Spleen (tissue), 11 donors: ENCODE measurements around the gene RDX. TPM values are rescaled to one million over a fixed set of nuclear protein-coding genes. Genes with fewer than 3 reads are reported as not detected.
A peak's percentile ranks its signal among the peaks of the same experiment; 100 is the strongest.

Experiments
- DNase-seq: peaks from one replicate; pipeline ENCODE4 v3.0.0-alpha.2; 2020
- H3K27ac ChIP-seq, 8 donors: fragments of 200-600 bp; sonication (generic) in 7 of 8; 1 replicate in 4 of 8; 2 replicates in 4 of 8; pipeline versions ENCODE4 v1.5.0 to v1.8.0; 2016 to 2021; ENCODE audit warnings: inconsistent platforms in 4 of 8, mild to moderate bottlenecking in 4 of 8, moderate library complexity in 1 of 8
- H3K27me3 ChIP-seq, 7 donors: fragments of 200-600 bp; sonication (generic) in 6 of 7; replicated peaks in 1 of 7; 1 replicate in 4 of 7; 2 replicates in 3 of 7; pipeline versions ENCODE4 v1.5.0 to v1.8.0; 2016 to 2021; ENCODE audit warnings: inconsistent platforms in 3 of 7, mild to moderate bottlenecking in 1 of 7
- H3K36me3 ChIP-seq, 6 donors: fragments of 200-600 bp; sonication (generic) in 5 of 6; 1 replicate in 4 of 6; 2 replicates in 2 of 6; pipeline versions ENCODE4 v1.5.0 to v1.8.0; 2016 to 2021; ENCODE audit warnings: inconsistent platforms in 2 of 6
- H3K4me1 ChIP-seq, 6 donors: fragments of 200-600 bp; sonication (generic) in 5 of 6; 1 replicate in 3 of 6; 2 replicates in 3 of 6; pipeline versions ENCODE4 v1.5.0 to v1.8.0; 2016 to 2021; ENCODE audit warnings: inconsistent platforms in 3 of 6
- H3K4me3 ChIP-seq, 8 donors: fragments of 200-600 bp; sonication (generic) in 7 of 8; 1 replicate in 4 of 8; 2 replicates in 4 of 8; pipeline versions ENCODE4 v1.5.0 to v1.8.0; 2016 to 2021; ENCODE audit warnings: inconsistent platforms in 4 of 8, mild to moderate bottlenecking in 4 of 8, moderate library complexity in 2 of 8
- H3K9me3 ChIP-seq, 8 donors: fragments of 200-600 bp; sonication (generic) in 7 of 8; 1 replicate in 4 of 8; 2 replicates in 4 of 8; pipeline versions ENCODE4 v1.5.0 to v1.8.0; 2016 to 2021; ENCODE audit warnings: inconsistent platforms in 4 of 8
- POLR2A ChIP-seq, 3 donors: fragments of 450-650 bp; IDR thresholded peaks; one replicate each; pipeline ENCODE4 v1.5.1; 2017; ENCODE audit warnings: antibody characterized with exemption in 3 of 3, mild to moderate bottlenecking in 1 of 3
- POLR2AphosphoS5 ChIP-seq, 3 donors: sonication (generic); formaldehyde crosslinking; IDR thresholded peaks; one replicate each; pipeline ENCODE4 v1.5.1; 2017; ENCODE audit warnings: antibody characterized with exemption in 3 of 3
- WGBS, 5 donors: extraction: QIAGEN DNeasy Blood & Tissue Kit in 3 of 5; methylation state at CpG; one replicate each; pipeline versions ENCODE4 v1.1.5 to v1.1.7; 2013 to 2018; 5-methylcytosine and 5-hydroxymethylcytosine counted together
- intact Hi-C: fragments of 100-400 bp; cut with DNase I; formaldehyde crosslinking; loops from one replicate; pipeline ENCODE4 v1.15.0; 2023; ENCODE audit warnings: low total_unique reads
- polyA plus RNA-seq, 3 donors: library from polyadenylated mRNA; stranded (reverse); fragments of 200-250 nt; gene quantifications; one replicate each; pipeline ENCODE4 v1.2.1, GENCODE V29; 2013
- total RNA-seq, 7 donors: library from RNA; depleted of rRNA in 3 of 7; stranded (reverse); fragments of >200 nt in 3 of 7; fragmentation: NEBNext Ultra II Directional in 4 of 7; extraction: Animal tissue kit (Norgen Biotek cat#: 25700) in 4 of 7; gene quantifications; one replicate each; pipeline versions ENCODE4 v1.1.0 to v1.2.1, GENCODE V29; 2016 to 2021
- TF ChIP-seq, protein P1 (sequence below), 11 experiments: fragments of 200-600 bp in 7 of 11; fragments of 450-650 bp in 4 of 11; sonication (generic) in 4 of 11; IDR thresholded peaks in 8 of 11; conservative IDR thresholded peaks in 3 of 11; 1 replicate in 7 of 11; 2 replicates in 4 of 11; pipeline versions ENCODE4 v1.4.0 to v1.8.0; 2016 to 2021; ENCODE audit warnings: antibody characterized with exemption in 11 of 11, inconsistent platforms in 4 of 11, mild to moderate bottlenecking in 1 of 11
- donor health status: healthy with polysubstance abuse.
- donor health status: DM: no; HTN: no; CAD: no; lungs with moderate emphysema.
- donor health status: DM: no; HTN: no; CAD: no.
- donor health status: Bipolar disorder and iron deficiency.
- donor health status: healthy.
- donor health status: DM: no; HTN: no; CAD: no.
- donor health status: DM: yes; HTN: yes; CAD: no.

Gene RDX
- total and polyA plus RNA-seq, 10 donors, result 11.7 to 138 (median 90.9) TPM

GRCh38 chr11:110200836-110201235, 95.6 kb downstream of the RDX start:
- Histone ChIP-seq H3K27ac (no peak overlapping the region), H3K27me3 (no peaks in the 10 kb centered on the region), H3K4me1 (peaks cover 0 to 5% (median 0%) of the 10 kb centered on the region in 6 donors), H3K36me3 (no peaks in the 10 kb centered on the region), H3K9me3 (no peaks in the 10 kb centered on the region), H3K4me3 (no peak overlapping the region)
- TF ChIP-seq POLR2A (IDR thresholded peaks at IDR 0.05), result no peak
- TF ChIP-seq, protein P1, sequence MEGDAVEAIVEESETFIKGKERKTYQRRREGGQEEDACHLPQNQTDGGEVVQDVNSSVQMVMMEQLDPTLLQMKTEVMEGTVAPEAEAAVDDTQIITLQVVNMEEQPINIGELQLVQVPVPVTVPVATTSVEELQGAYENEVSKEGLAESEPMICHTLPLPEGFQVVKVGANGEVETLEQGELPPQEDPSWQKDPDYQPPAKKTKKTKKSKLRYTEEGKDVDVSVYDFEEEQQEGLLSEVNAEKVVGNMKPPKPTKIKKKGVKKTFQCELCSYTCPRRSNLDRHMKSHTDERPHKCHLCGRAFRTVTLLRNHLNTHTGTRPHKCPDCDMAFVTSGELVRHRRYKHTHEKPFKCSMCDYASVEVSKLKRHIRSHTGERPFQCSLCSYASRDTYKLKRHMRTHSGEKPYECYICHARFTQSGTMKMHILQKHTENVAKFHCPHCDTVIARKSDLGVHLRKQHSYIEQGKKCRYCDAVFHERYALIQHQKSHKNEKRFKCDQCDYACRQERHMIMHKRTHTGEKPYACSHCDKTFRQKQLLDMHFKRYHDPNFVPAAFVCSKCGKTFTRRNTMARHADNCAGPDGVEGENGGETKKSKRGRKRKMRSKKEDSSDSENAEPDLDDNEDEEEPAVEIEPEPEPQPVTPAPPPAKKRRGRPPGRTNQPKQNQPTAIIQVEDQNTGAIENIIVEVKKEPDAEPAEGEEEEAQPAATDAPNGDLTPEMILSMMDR (IDR thresholded peaks at IDR 0.05 in 8 of 11, conservative IDR thresholded peaks at IDR 0.05 in 3 of 11), result no peak
- TF ChIP-seq POLR2AphosphoS5 (IDR thresholded peaks at IDR 0.05), result no peak
- intact Hi-C loops, result loop anchor here (2.0 to 5.0 kb wide), 2 partner anchors 166 to 231 kb away; no protein-coding TSS in a partner anchor
- no peak for DNase-seq
- 89 to 94% (median 93%) methylated on average over 10 of the region's 10 CpGs for WGBS, 5 donors

DNA sequence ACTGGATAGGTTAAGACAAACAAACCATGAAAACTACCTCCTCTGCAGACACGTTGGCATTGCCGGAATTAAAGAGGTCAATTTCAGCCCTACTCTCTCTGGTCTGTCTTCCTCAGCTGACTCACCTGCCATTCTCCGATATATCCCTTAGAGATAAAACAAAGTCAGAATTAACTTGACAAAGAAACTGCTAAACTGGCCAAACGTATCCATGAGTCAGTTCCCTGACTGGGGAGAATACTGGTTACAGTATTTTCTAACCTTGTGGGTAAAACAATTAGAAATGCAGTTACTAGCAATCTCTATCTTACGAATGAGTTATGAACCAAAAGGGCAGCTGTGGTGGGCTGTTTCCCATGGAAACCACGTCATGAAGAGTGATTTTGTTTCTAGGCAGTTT, 96.2 kb downstream of the RDX start:
- H3K27me3 ChIP-seq, result no peaks in the 10 kb centered on the region
- H3K4me1 ChIP-seq, result peaks cover 0 to 5% (median 0%) of the 10 kb centered on the region in 6 donors
- 79 to 91% (median 84%) methylated on average over 6 of the region's 6 CpGs for WGBS, 5 donors
- no peaks in the 10 kb centered on the region for H3K9me3 ChIP-seq
- intact Hi-C loops, result loop anchor here (2.0 to 5.0 kb wide), 2 partner anchors 167 to 232 kb away; no protein-coding TSS in a partner anchor
- TF ChIP-seq POLR2AphosphoS5 (IDR thresholded peaks at IDR 0.05) (no peak), POLR2A (IDR thresholded peaks at IDR 0.05) (no peak)
- TF ChIP-seq, protein P1 (IDR thresholded peaks at IDR 0.05 in 8 of 11, conservative IDR thresholded peaks at IDR 0.05 in 3 of 11), result no peak
- H3K36me3 ChIP-seq, result no peaks in the 10 kb centered on the region
- no peak for DNase-seq
- no peak overlapping the region for H3K27ac ChIP-seq
- no peak overlapping the region for H3K4me3 ChIP-seq

DNA sequence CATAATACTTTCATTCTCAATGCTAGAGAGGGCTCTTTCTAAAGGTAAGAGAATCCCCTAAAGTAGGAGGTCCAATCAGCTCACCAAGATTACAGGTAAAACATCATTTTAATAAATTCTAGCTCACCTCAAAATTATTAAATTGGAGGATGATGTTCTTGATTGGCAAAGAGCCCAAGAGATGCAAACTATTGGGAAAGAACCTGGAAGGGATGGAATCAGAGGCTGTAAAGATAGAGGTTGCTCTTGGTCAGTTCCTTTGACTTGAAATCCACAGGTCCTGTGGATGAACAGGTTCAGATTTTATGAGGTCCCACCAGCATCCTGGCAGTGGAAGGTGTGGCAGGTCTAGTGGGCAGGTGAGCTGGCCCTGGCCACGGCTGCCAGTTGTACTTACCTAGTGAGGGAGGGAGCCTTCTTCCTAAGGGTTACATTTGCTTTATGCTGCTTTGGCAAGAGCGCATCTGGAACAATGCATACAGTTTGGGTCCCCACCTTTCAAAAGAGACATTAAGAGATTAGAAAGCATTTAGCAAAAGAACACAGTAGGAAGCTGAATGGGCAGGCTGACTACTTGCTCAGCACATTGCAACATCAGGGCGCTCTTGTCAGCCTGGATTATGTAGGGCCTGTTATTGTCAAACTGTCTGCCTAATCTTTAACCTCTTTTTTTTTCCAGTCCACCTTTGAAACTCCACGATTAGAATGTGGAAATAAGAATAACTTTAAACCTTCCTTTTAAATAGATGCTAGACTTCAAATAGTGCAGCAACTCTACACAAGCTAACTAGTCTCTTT, 97.0 kb downstream of the RDX start:
- 74 to 85% (median 74%) methylated on average over 4 of the region's 4 CpGs for WGBS, 5 donors
- TF ChIP-seq, protein P1 (IDR thresholded peaks at IDR 0.05 in 8 of 11, conservative IDR thresholded peaks at IDR 0.05 in 3 of 11), result no peak
- TF ChIP-seq POLR2AphosphoS5 (IDR thresholded peaks at IDR 0.05) (no peak), POLR2A (IDR thresholded peaks at IDR 0.05) (no peak)
- intact Hi-C loops, result loop anchor here (10.0 kb wide), 1 partner anchor 255 kb away; no protein-coding TSS in a partner anchor

GRCh38 chr11:110198031-110198729, 98.2 kb downstream of the RDX start:
- Histone ChIP-seq H3K36me3 (no peaks in the 10 kb centered on the region), H3K27me3 (peaks cover 0 to 8% (median 0%) of the 10 kb centered on the region in 7 donors), H3K4me3 (no peak overlapping the region), H3K27ac (no peak overlapping the region), H3K4me1 (peaks cover 0 to 5% (median 0%) of the 10 kb centered on the region in 6 donors), H3K9me3 (no peaks in the 10 kb centered on the region)
- intact Hi-C loops, result loop anchor here (10.0 kb wide), 1 partner anchor 253 kb away; no protein-coding TSS in a partner anchor
- DNase-seq, result peak; percentile 47
- 92 to 96% (median 96%) methylated on average over 9 of the region's 9 CpGs for WGBS, 5 donors
- no peak for TF ChIP-seq POLR2A (IDR thresholded peaks at IDR 0.05)
- no peak for TF ChIP-seq POLR2AphosphoS5 (IDR thresholded peaks at IDR 0.05)
- TF ChIP-seq, protein P1 (IDR thresholded peaks at IDR 0.05 in 8 of 11, conservative IDR thresholded peaks at IDR 0.05 in 3 of 11), result no peak

More for the DNA sequence above, 97.0 kb downstream of the RDX start:
- Histone ChIP-seq H3K4me3 (no peak overlapping the region), H3K27ac (no peak overlapping the region), H3K36me3 (no peaks in the 10 kb centered on the region), H3K27me3 (no peaks in the 10 kb centered on the region), H3K4me1 (peaks cover 0 to 5% (median 0%) of the 10 kb centered on the region in 6 donors), H3K9me3 (no peaks in the 10 kb centered on the region)
- DNase-seq, result no peak
